K562 (cell line): ENCODE data around the gene TFPI2. TPM values are rescaled to one million over a fixed set of nuclear protein-coding genes. Genes with fewer than 3 reads are reported as not detected.

Source experiments
- ATAC-seq: fragments of 200-7000 bp; cut with Tn5 transposase; 3 replicates; pipeline ENCODE4 v1.9.1; 2020; ENCODE audit warnings: moderate library complexity
- BruUV-seq: library from RNA; stranded (reverse); fragments of 400-500 nt; replicated peaks from 2 replicates; lab custom pipeline; 2021; lab: Mats Ljungman, UMichigan
- CTCF ChIA-PET: fragments of 300-600 bp; formaldehyde crosslinking; extraction: SDS; loops from one replicate; lab custom pipeline; 2021; ENCODE audit warnings: low intra/inter-chr PET ratio; lab: Yijun Ruan, JAX
- POLR2A ChIA-PET: fragments of 300-600, 350-650 bp; sonication (Branson Sonifier 250); formaldehyde crosslinking; extraction: SDS; loops from one replicate; lab custom pipeline; 2021; ENCODE audit warnings: antibody characterized with exemption, inconsistent platforms; lab: Yijun Ruan, JAX
- DNase-seq, 4 experiments: peaks; one replicate each; pipeline versions ENCODE4 v3.0.0 to v3.0.0-alpha.2; 2011 to 2018; ENCODE audit warnings: low spot score in 3 of 4, mixed read lengths in 3 of 4; ENCODE audit errors: extremely low read depth in 1 of 4
- FAIRE-seq: peaks from 2 replicates; lab custom pipeline; 2011; peaks lifted over from hg19 to GRCh38; lab: Jason Lieb, UNC
- H2AFZ ChIP-seq: 2 replicates; pipeline ENCODE4 v1.6.0; 2011; ENCODE audit warnings: low read depth, low read length, control low read depth, inconsistent platforms
- H3K27ac ChIP-seq: fragments of 200-600 bp; 3 replicates; pipeline ENCODE4 v1.8.0; 2011; ENCODE audit warnings: low read depth, mild to moderate bottlenecking, control low read depth, inconsistent platforms, low read length, moderate library complexity, mixed read lengths; ENCODE audit errors: extremely low read depth
- H3K27me3 ChIP-seq, 2 experiments: fragments of 300-600 bp in 1 of 2; 2 replicates in 1 of 2; 3 replicates in 1 of 2; pipeline versions ENCODE4 v1.6.0 to v1.8.0; 2011; ENCODE audit warnings: inconsistent platforms in 2 of 2, low read length in 2 of 2, mild to moderate bottlenecking in 1 of 2, mixed read lengths in 1 of 2, moderate library complexity in 1 of 2; ENCODE audit not compliant: control insufficient read depth in 2 of 2, insufficient read depth in 2 of 2
- H3K36me3 ChIP-seq: fragments of 300-600 bp; 3 replicates; pipeline ENCODE4 v1.8.0; 2011; ENCODE audit warnings: mild to moderate bottlenecking, low read length, inconsistent platforms; ENCODE audit not compliant: control insufficient read depth, insufficient read depth
- H3K4me1 ChIP-seq, 2 experiments: fragments of 200-600 bp in 1 of 2; replicated peaks in 1 of 2; 2 replicates in 1 of 2; 3 replicates in 1 of 2; pipeline versions ENCODE4 v1.5.1 to v1.8.0; 2011; ENCODE audit warnings: inconsistent platforms in 2 of 2, low read length in 2 of 2, mild to moderate bottlenecking in 1 of 2, mixed read lengths in 1 of 2, moderate library complexity in 1 of 2; ENCODE audit not compliant: control insufficient read depth in 2 of 2, insufficient read depth in 2 of 2
- H3K4me2 ChIP-seq: 2 replicates; pipeline ENCODE4 v1.6.1; 2011; ENCODE audit warnings: low read length, control low read depth, inconsistent platforms, mixed read lengths; ENCODE audit not compliant: insufficient read depth
- H3K4me3 ChIP-seq: fragments of 200-600 bp; sonication (generic), shearing (Covaris generic); 2 replicates; pipeline ENCODE4 v1.5.1; 2016; ENCODE audit warnings: control low read depth, inconsistent platforms
- H3K79me2 ChIP-seq: fragments of 200-600 bp; 3 replicates; pipeline ENCODE4 v1.8.0; 2011; ENCODE audit warnings: low read length, inconsistent platforms; ENCODE audit not compliant: control insufficient read depth, insufficient read depth
- H3K9ac ChIP-seq, 2 experiments: 2 replicates each; pipeline versions ENCODE4 v1.6.0 to v1.6.1; 2011; ENCODE audit warnings: low read depth in 2 of 2, low read length in 2 of 2, control low read depth in 1 of 2, inconsistent platforms in 1 of 2, mild to moderate bottlenecking in 1 of 2, mixed read lengths in 1 of 2; ENCODE audit not compliant: insufficient read depth in 1 of 2
- H3K9me1 ChIP-seq: one replicate; pipeline ENCODE4 v1.6.0; 2011; ENCODE audit warnings: inconsistent platforms, mild to moderate bottlenecking, low read length, moderate library complexity; ENCODE audit not compliant: control insufficient read depth, insufficient read depth
- H3K9me3 ChIP-seq: replicated peaks from 2 replicates; pipeline ENCODE4 v1.5.1; 2011; ENCODE audit warnings: low read depth, low read length, inconsistent platforms; ENCODE audit not compliant: control insufficient read depth, insufficient read depth
- H4K20me1 ChIP-seq: replicated peaks from 2 replicates; pipeline ENCODE4 v1.6.1; 2011; ENCODE audit warnings: low read length, inconsistent platforms, mixed read lengths; ENCODE audit not compliant: control insufficient read depth, insufficient read depth
- C11orf30 ChIP-seq: fragments of 450-650 bp; IDR thresholded peaks from 2 replicates; pipeline ENCODE4 v1.6.1; 2016; ENCODE audit warnings: low read depth, mild to moderate bottlenecking
- CC2D1A ChIP-seq: fragments of 450-650 bp; IDR thresholded peaks from 2 replicates; pipeline ENCODE4 v1.6.1; 2017; ENCODE audit warnings: mild to moderate bottlenecking
- CHD4 ChIP-seq: fragments of 200-600 bp; sonication (generic); IDR thresholded peaks from 3 replicates; pipeline ENCODE4 v1.6.1; 2012; ENCODE audit warnings: low read depth, mild to moderate bottlenecking, mixed read lengths, low read length, inconsistent platforms; ENCODE audit not compliant: insufficient read depth, insufficient replicate concordance, poor library complexity, severe bottlenecking
- DDX20 ChIP-seq: fragments of 450-650 bp; IDR thresholded peaks from 2 replicates; pipeline ENCODE4 v1.6.1; 2016; ENCODE audit warnings: missing genetic modification characterization, low read depth, mild to moderate bottlenecking, missing compliant biosample characterization, moderate library complexity
- ELF1 ChIP-seq: fragments of 200-800 bp; sonication (Bioruptor generic); IDR thresholded peaks from 2 replicates; pipeline ENCODE4 v1.6.1; 2016; ENCODE audit warnings: missing genetic modification characterization, missing compliant biosample characterization
- HCFC1 ChIP-seq: IDR thresholded peaks from 2 replicates; pipeline ENCODE4 v1.6.1; 2012; ENCODE audit warnings: low read depth, low read length, improper control_type of control experiment
- HMG20A ChIP-seq: fragments of 450-650 bp; formaldehyde crosslinking; conservative IDR thresholded peaks from 2 replicates; pipeline ENCODE4 v1.4.0; 2020; ENCODE audit warnings: mild to moderate bottlenecking, mixed read lengths
- HSF4 ChIP-seq: fragments of 250-450 bp; sonication (Bioruptor Pico); IDR thresholded peaks from 2 replicates; pipeline ENCODE4 v2.1.2; 2022; ENCODE audit warnings: mild to moderate bottlenecking, moderate library complexity, borderline replicate concordance
- JUND ChIP-seq, 2 experiments: IDR thresholded peaks; 2 replicates in 1 of 2; 3 replicates in 1 of 2; pipeline ENCODE4 v1.6.1; 2011; ENCODE audit warnings: borderline replicate concordance in 2 of 2, low read depth in 2 of 2, low read length in 2 of 2, improper control_type of control experiment in 1 of 2, missing biosample characterization in 1 of 2, missing genetic modification characterization in 1 of 2, missing genetic modification reagents in 1 of 2
- KLF1 ChIP-seq: fragments of 450-650 bp; IDR thresholded peaks from 2 replicates; pipeline ENCODE4 v1.6.1; 2016; ENCODE audit warnings: missing genetic modification characterization, missing compliant biosample characterization
- MTA2 ChIP-seq: fragments of 450-650 bp; IDR thresholded peaks from 2 replicates; pipeline ENCODE4 v1.6.1; 2016; ENCODE audit warnings: low read depth
- POLR3G ChIP-seq: IDR thresholded peaks from 2 replicates; pipeline ENCODE4 v1.6.1; 2011; ENCODE audit not compliant: insufficient read length, insufficient replicate concordance; ENCODE audit errors: extremely low read depth
- PRPF4 ChIP-seq: fragments of 200-400 bp; formaldehyde crosslinking; IDR thresholded peaks from one replicate; pipeline ENCODE4 v1.6.1; 2017; ENCODE audit warnings: low read length, low read depth, mild to moderate bottlenecking; ENCODE audit not compliant: insufficient read depth, poor library complexity, severe bottlenecking
- SNRNP70 ChIP-seq: fragments of 200-400 bp; formaldehyde crosslinking; optimal IDR thresholded peaks from 2 replicates; pipeline ENCODE3; 2017; ENCODE audit warnings: low read depth, low read length
- TSHZ1 ChIP-seq: fragments of 250-450 bp; sonication (Bioruptor Pico); IDR thresholded peaks from 2 replicates; pipeline ENCODE4 v1.4.0; 2020; ENCODE audit warnings: mild to moderate bottlenecking, moderate library complexity
- ZNF263 ChIP-seq: sonication (generic); formaldehyde crosslinking; IDR thresholded peaks from 2 replicates; pipeline ENCODE4 v1.8.0; 2022; ENCODE audit warnings: mild to moderate bottlenecking, missing genetic modification reagents, borderline replicate concordance
- ZNF639 ChIP-seq, 2 experiments: fragments of 200-800 bp in 1 of 2; sonication (Bioruptor generic) in 1 of 2; sonication (generic) in 1 of 2; formaldehyde crosslinking in 1 of 2; IDR thresholded peaks in 1 of 2; conservative IDR thresholded peaks in 1 of 2; 2 replicates each; pipeline versions ENCODE4 v1.5.0 to v1.6.1; 2016 to 2020; ENCODE audit warnings: missing compliant biosample characterization in 1 of 2, missing genetic modification characterization in 1 of 2, missing genetic modification reagents in 1 of 2
- whole genome bisulfite sequencing: fragments of 100-300 bp; shearing (Covaris generic); methylation state at CpG from one replicate; pipeline ENCODE4 v1.1.6; 2016; ENCODE audit warnings: low coverage, mixed read lengths; ENCODE audit not compliant: insufficient coverage; ENCODE audit errors: missing lambda C conversion rate; 5-methylcytosine and 5-hydroxymethylcytosine counted together
- in situ Hi-C: fragments of 300-500 bp; cut with MboI; formaldehyde crosslinking; loops from 4 replicates; pipeline ENCODE4 v1.15.0; 2018; ENCODE audit warnings: inconsistent platforms, mixed read lengths
- intact Hi-C: fragments of 100-400 bp; cut with micrococcal nuclease; formaldehyde crosslinking; loops from 2 replicates; pipeline ENCODE4 v1.14.2; 2022
- polyA plus RNA-seq, 8 experiments: library from polyadenylated mRNA; depleted of rRNA in 4 of 8; stranded (reverse) in 5 of 8; unstranded in 3 of 8; fragments of >200 nt; fragmentation: Nextera tagmentation in 2 of 8; fragmentation: Illumina TruSeq in 1 of 8; extraction: Ambion mirVana in 2 of 8; extraction: Trizol in 1 of 8; gene quantifications; 2 replicates each; pipeline versions ENCODE4 v1.2.1 to v1.2.3, GENCODE V29; 2011 to 2014; ENCODE audit warnings: inconsistent platforms in 1 of 8, missing spikeins in 1 of 8
- total RNA-seq, 7 experiments: library from RNA; depleted of rRNA in 6 of 7; stranded (reverse); fragments of >200 nt in 6 of 7; fragmentation: Illumina TruSeq in 2 of 7; extraction: Trizol in 2 of 7; gene quantifications; 2 replicates each; pipeline versions ENCODE4 v1.2.1 to v1.2.3, GENCODE V29; 2011 to 2021; ENCODE audit warnings: low replicate concordance in 1 of 7

Gene TFPI2
- total and polyA plus RNA-seq, 9 of the 15 experiments (the other 6 are each of a cell fraction or from before 2014, with no cell fraction given) = 0.07 to 0.25 (median 0.11) TPM; not detected in 4

- TF ChIP-seq ELF1 = no peak
- TF ChIP-seq JUND (IDR thresholded peaks at IDR 0.05; ENCODE audit: borderline replicate concordance, low read depth, low read length) = no peak
- TF ChIP-seq JUND (tag; IDR thresholded peaks at IDR 0.05; ENCODE audit: borderline replicate concordance, low read depth, low read length) = no peak
- no peak for TF ChIP-seq HCFC1
- TF ChIP-seq ZNF639 (CRISPR knock-in tag; conservative IDR thresholded peaks at IDR 0.05 in 1 of 2, IDR thresholded peaks at IDR 0.05 in 1 of 2) = no peak
- TF ChIP-seq C11orf30 = no peak
- TF ChIP-seq PRPF4 = no peak
These were observed 54.4 kb downstream of the TFPI2 start (continued) for GRCh38 chr7:93836116-93836515.

GRCh38 chr7:93835702-93836101 lies 54.9 kb downstream of the TFPI2 start:
- CTCF ChIA-PET = no interaction called here
- H3K36me3 ChIP-seq = no peaks in the 10 kb centered on the region
- H4K20me1 ChIP-seq = no peaks in the 10 kb centered on the region
- intact Hi-C loops (no loop called here), in situ Hi-C loops (no loop called here)
- BruUV-seq = no TSS peak
- DNase-seq (no peak), ATAC-seq (no peak), FAIRE-seq (no peak)
- H3K9me3 ChIP-seq = no peaks in the 10 kb centered on the region
- H3K4me1 ChIP-seq = no peaks in the 10 kb centered on the region
- H3K4me3 ChIP-seq = no peak overlapping the region
- POLR2A ChIA-PET = no interaction called here
- H3K4me2 ChIP-seq = no peak overlapping the region
- H3K27me3 ChIP-seq = no peaks in the 10 kb centered on the region
- H2AFZ ChIP-seq = no peak overlapping the region
- H3K27ac ChIP-seq = no peak overlapping the region
- WGBS = 0% methylated on average over 1 of the region's 1 CpG
- no peak overlapping the region for H3K9ac ChIP-seq
- no peaks in the 10 kb centered on the region for H3K9me1 ChIP-seq
- H3K79me2 ChIP-seq = no peaks in the 10 kb centered on the region
- TF ChIP-seq HMG20A (no peak), MTA2 (no peak), HSF4 (CRISPR knock-in tag) (no peak), ZNF263 (CRISPR knock-in tag) (no peak), POLR3G (no peak), DDX20 (tag) (no peak), SNRNP70 (no peak), CC2D1A (no peak), KLF1 (no peak), CHD4 (no peak), TSHZ1 (CRISPR knock-in tag) (no peak)
